ENCODE results near the gene RFT1.
"Not testable (repeated sequence)": the region's sequence is repeated elsewhere in the genome, so short reads cannot be mapped to it uniquely, and the experiment has no call there.

Gene RFT1

GRCh38 chr3:53163444-53164387 is 33.5 kb upstream of the RFT1 start:
- no peak for DNase-seq

- DNase-seq: peak; percentile 58
Observed at GRCh38 chr3:53162672-53163443, 32.6 kb upstream of the RFT1 start.

- peak; percentile 56 for DNase-seq
Observed at GRCh38 chr3:53161820-53162671, 31.8 kb upstream of the RFT1 start.

GRCh38 chr3:53161450-53161819 is 31.2 kb upstream of the RFT1 start:
- peak; percentile 21 for DNase-seq

GRCh38 chr3:53160660-53161449 is 30.6 kb upstream of the RFT1 start, which contains the start of gene PRKCD:
Gene PRKCD (plus strand): TSS chr3:53161209. CDS start chr3:53178423, 17,214 bp downstream.
- peak; percentile 77 for DNase-seq

- no peak for DNase-seq
Observed at GRCh38 chr3:53160061-53160659, 29.9 kb upstream of the RFT1 start.

- no peak for DNase-seq
Observed at GRCh38 chr3:53159156-53160060, 29.2 kb upstream of the RFT1 start.

- no peak for DNase-seq
Observed at GRCh38 chr3:53158765-53159155, 28.5 kb upstream of the RFT1 start.

- DNase-seq: no peak
Observed at GRCh38 chr3:53157974-53158580, 27.8 kb upstream of the RFT1 start.

- no peak for DNase-seq
Observed at GRCh38 chr3:53156368-53156834, 26.2 kb upstream of the RFT1 start.

- DNase-seq: no peak
Observed at GRCh38 chr3:53155760-53156159, 25.5 kb upstream of the RFT1 start.

GRCh38 chr3:53154881-53155285 is 24.6 kb upstream of the RFT1 start:
- no peak for DNase-seq

- no peak for DNase-seq
Observed at GRCh38 chr3:53153980-53154379, 23.7 kb upstream of the RFT1 start.

GRCh38 chr3:53153264-53153823 is 23.1 kb upstream of the RFT1 start:
- no peak for DNase-seq

- DNase-seq: no peak
Observed at GRCh38 chr3:53151870-53152660, 21.8 kb upstream of the RFT1 start.

- DNase-seq: no peak
Observed at GRCh38 chr3:53151465-53151864, 21.2 kb upstream of the RFT1 start.

- DNase-seq: not testable (repeated sequence)
Observed at GRCh38 chr3:53151086-53151438, 20.8 kb upstream of the RFT1 start.

GRCh38 chr3:53150247-53151085 is 20.2 kb upstream of the RFT1 start:
- no peak for DNase-seq

Measured in activated naive CD4-positive, alpha-beta T cell treated with Interleukin-2 at 50 U/mL for 16 hours (primary cell).